Ovary (tissue), 3 donors: Measurements from ENCODE around the gene P4HA3.

Experiments used
- POLR2A ChIP-seq: fragments of 450-650 bp; IDR thresholded peaks from one replicate; pipeline ENCODE4 v1.6.1; 2017; ENCODE audit warnings: antibody characterized with exemption, mild to moderate bottlenecking, moderate library complexity
- TF ChIP-seq, protein P1 (sequence below), 3 donors: fragments of 450-650 bp in 2 of 3; fragments of 200-600 bp in 1 of 3; IDR thresholded peaks; one replicate each; pipeline versions ENCODE4 v1.5.1 to v1.8.0; 2016 to 2022; ENCODE audit warnings: antibody characterized with exemption in 3 of 3, mild to moderate bottlenecking in 1 of 3
- donor health status: DM: no; HTN: no; CAD: no.

DNA sequence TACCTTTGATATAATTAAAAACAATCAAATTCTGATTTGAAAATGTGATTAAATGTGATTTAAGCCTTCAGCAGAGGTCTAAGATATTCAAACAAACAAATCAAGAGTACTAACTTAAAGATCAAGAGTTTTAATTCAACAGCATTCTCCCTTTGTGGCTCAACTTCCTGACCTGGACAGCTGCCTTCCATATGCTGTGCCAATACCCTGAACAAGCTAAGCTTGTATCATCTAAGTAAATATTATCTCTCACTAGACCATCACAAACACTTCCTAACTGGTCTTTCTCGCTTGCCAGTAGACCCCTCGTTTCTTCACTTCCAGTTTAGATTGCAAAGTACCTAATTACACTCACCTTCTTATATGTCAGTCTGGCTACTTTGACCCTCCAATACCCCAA, 35.9 kb upstream of the P4HA3 start:
- TF ChIP-seq, protein P1, sequence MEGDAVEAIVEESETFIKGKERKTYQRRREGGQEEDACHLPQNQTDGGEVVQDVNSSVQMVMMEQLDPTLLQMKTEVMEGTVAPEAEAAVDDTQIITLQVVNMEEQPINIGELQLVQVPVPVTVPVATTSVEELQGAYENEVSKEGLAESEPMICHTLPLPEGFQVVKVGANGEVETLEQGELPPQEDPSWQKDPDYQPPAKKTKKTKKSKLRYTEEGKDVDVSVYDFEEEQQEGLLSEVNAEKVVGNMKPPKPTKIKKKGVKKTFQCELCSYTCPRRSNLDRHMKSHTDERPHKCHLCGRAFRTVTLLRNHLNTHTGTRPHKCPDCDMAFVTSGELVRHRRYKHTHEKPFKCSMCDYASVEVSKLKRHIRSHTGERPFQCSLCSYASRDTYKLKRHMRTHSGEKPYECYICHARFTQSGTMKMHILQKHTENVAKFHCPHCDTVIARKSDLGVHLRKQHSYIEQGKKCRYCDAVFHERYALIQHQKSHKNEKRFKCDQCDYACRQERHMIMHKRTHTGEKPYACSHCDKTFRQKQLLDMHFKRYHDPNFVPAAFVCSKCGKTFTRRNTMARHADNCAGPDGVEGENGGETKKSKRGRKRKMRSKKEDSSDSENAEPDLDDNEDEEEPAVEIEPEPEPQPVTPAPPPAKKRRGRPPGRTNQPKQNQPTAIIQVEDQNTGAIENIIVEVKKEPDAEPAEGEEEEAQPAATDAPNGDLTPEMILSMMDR (IDR thresholded peaks at IDR 0.05), result no peak
- no peak for TF ChIP-seq POLR2A
